GM23248 (cell line): ENCODE measurements around the gene CNP. TPM values are rescaled to one million over a fixed set of nuclear protein-coding genes. Genes with fewer than 3 reads are reported as not detected.
"Not testable (repeated sequence)": the region's sequence is repeated elsewhere in the genome, so short reads cannot be mapped to it uniquely, and the experiment has no call there.

Experiments used
- DNase-seq: peaks from one replicate; pipeline ENCODE4 v3.0.0-alpha.2; 2015
- H2AFZ ChIP-seq: fragments of 200-600 bp; sonication (generic); 2 replicates; pipeline ENCODE4 v1.6.1; 2016; ENCODE audit warnings: antibody characterized with exemption
- H3F3A ChIP-seq: fragments of 200-600 bp; sonication (generic); 2 replicates; pipeline ENCODE4 v1.6.1; 2016; ENCODE audit warnings: mild to moderate bottlenecking, antibody characterized with exemption, mixed run types; ENCODE audit not compliant: insufficient read depth
- H3K27ac ChIP-seq: fragments of 200-600 bp; sonication (generic); 2 replicates; pipeline ENCODE4 v1.5.1; 2016; ENCODE audit warnings: mild to moderate bottlenecking
- H3K27me3 ChIP-seq: fragments of 200-600 bp; sonication (generic); replicated peaks from 2 replicates; pipeline ENCODE4 v1.6.1; 2016; ENCODE audit warnings: mild to moderate bottlenecking; ENCODE audit not compliant: insufficient read depth
- H3K36me3 ChIP-seq: fragments of 200-600 bp; sonication (generic); 2 replicates; pipeline ENCODE4 v1.6.1; 2016; ENCODE audit warnings: low read depth, mild to moderate bottlenecking
- H3K4me1 ChIP-seq: fragments of 200-600 bp; sonication (generic); 2 replicates; pipeline ENCODE4 v1.6.1; 2016; ENCODE audit warnings: mild to moderate bottlenecking; ENCODE audit not compliant: insufficient read depth
- H3K4me2 ChIP-seq: fragments of 200-600 bp; sonication (generic); one replicate; pipeline ENCODE4 v1.6.1; 2016; ENCODE audit warnings: mild to moderate bottlenecking; ENCODE audit not compliant: unreplicated experiment
- H3K4me3 ChIP-seq: fragments of 200-600 bp; sonication (generic); 2 replicates; pipeline ENCODE4 v1.5.1; 2016; ENCODE audit warnings: mild to moderate bottlenecking
- H3K79me2 ChIP-seq: fragments of 200-600 bp; sonication (generic); 2 replicates; pipeline ENCODE4 v1.6.1; 2016; ENCODE audit warnings: mild to moderate bottlenecking; ENCODE audit not compliant: insufficient read depth
- H3K9ac ChIP-seq: fragments of 200-600 bp; sonication (generic); 2 replicates; pipeline ENCODE4 v1.6.1; 2016; ENCODE audit warnings: mild to moderate bottlenecking
- H3K9me2 ChIP-seq: fragments of 200-600 bp; sonication (generic); 2 replicates; pipeline ENCODE4 v1.6.1; 2016; ENCODE audit warnings: mixed run types, mild to moderate bottlenecking, moderate library complexity; ENCODE audit not compliant: insufficient read depth
- H3K9me3 ChIP-seq: fragments of 200-600 bp; sonication (generic); one replicate; pipeline ENCODE4 v1.6.1; 2017; ENCODE audit warnings: low read depth
- H4K20me1 ChIP-seq: fragments of 200-600 bp; sonication (generic); 2 replicates; pipeline ENCODE4 v1.6.0; 2016; ENCODE audit not compliant: insufficient read depth
- EZH2 ChIP-seq: fragments of 200-600 bp; sonication (generic); IDR thresholded peaks from 2 replicates; pipeline ENCODE4 v1.6.1; 2018; ENCODE audit warnings: antibody characterized with exemption, mild to moderate bottlenecking; ENCODE audit not compliant: insufficient read depth, poor library complexity, severe bottlenecking
- EZH2phosphoT487 ChIP-seq: fragments of 200-600 bp; sonication (generic); IDR thresholded peaks from 2 replicates; pipeline ENCODE4 v1.6.1; 2018; ENCODE audit warnings: antibody characterized with exemption, moderate library complexity, mild to moderate bottlenecking, low read depth; ENCODE audit not compliant: insufficient read depth
- WGBS, 2 experiments: methylation state at CpG; one replicate each; pipeline ENCODE4 v1.1.6; 2015 to 2017; ENCODE audit warnings: low lambda C conversion rate in 2 of 2, low coverage in 1 of 2; ENCODE audit errors: missing lambda C conversion rate in 2 of 2; 5-methylcytosine and 5-hydroxymethylcytosine counted together
- in situ Hi-C: fragments of 300-500 bp; cut with MboI; formaldehyde crosslinking; loops from 2 replicates; pipeline ENCODE4 v1.15.0; 2020
- polyA plus RNA-seq: library from polyadenylated mRNA; unstranded; fragments of >200 nt; fragmentation: Nextera tagmentation; extraction: Ambion mirVana; gene quantifications from 2 replicates; pipeline ENCODE4 v1.2.1, GENCODE V29; 2016
- total RNA-seq: library from RNA; depleted of rRNA; stranded (reverse); fragments of >200 nt; shearing (Covaris generic); gene quantifications from 2 replicates; pipeline ENCODE4 v1.2.3, GENCODE V29; 2014

The CNP gene
- total and polyA plus RNA-seq, 2 experiments from 2014 or later: 58.3 to 103 TPM

GRCh38 chr17:42018988-42019387, 52.4 kb downstream of the CNP start:
- no peak for TF ChIP-seq EZH2
- no peak for TF ChIP-seq EZH2phosphoT487
- H3K4me1 ChIP-seq: peaks cover 20% of the 10 kb centered on the region
- in situ Hi-C loops: no loop called here
- H2AFZ ChIP-seq: no peak overlapping the region
- H3F3A ChIP-seq: peaks cover 10% of the 10 kb centered on the region
- H3K9me3 ChIP-seq: no peaks in the 10 kb centered on the region
- WGBS, 2 experiments: 75 to 80% methylated on average over 4 of the region's 4 CpGs
- DNase-seq: no peak
- H3K9me2 ChIP-seq: no peaks in the 10 kb centered on the region
- H3K27me3 ChIP-seq: no peaks in the 10 kb centered on the region
- no peaks in the 10 kb centered on the region for H4K20me1 ChIP-seq
- no peak overlapping the region for H3K9ac ChIP-seq
- H3K27ac ChIP-seq: no peak overlapping the region
- H3K4me3 ChIP-seq: no peak overlapping the region
- peaks cover 62% of the 10 kb centered on the region for H3K79me2 ChIP-seq
- no peak overlapping the region for H3K4me2 ChIP-seq
- no peaks in the 10 kb centered on the region for H3K36me3 ChIP-seq

DNA sequence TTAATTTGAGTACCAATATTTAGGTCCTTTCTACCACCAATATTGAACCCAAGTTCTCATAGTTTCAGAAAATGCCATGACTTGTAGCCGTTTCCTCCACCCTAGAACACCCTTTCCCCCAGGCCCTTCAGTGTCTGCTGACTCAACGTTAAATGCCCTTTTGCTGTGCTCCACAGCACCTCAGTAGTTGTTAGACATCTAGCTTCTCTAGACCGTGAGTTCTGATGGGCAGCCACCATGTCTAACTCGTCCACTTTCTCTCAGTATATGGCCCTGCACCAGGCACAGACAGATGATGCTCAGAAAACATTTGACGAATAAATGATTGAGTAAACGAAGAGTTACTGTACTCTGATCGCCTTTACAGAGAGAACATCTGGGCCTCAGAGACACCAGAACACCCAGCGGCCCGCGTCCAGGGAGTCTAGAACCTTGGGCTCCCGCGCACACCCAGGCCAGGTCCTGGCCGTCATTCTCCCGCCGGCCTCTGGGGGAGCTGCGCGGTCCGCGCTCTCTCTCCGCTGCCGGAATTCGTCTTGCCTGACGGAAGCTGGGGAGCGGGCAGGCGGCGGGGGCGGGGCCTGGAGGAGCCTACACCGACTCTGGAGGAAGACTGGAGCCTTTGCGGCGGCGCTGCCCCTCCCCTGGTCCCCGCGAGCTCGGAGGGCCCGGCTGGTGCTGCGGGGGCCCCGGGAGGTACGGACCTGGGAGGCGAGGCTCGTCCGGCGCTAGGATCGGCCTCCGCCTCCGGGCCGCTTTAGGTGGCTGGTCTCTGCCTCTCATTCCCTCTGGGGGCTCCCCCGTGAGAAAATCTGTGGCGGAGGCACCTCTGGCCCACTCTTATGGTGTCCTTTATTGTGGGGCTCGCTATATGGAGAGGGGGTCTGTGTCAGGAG, 53.2 kb downstream of the CNP start, which contains the start of gene NKIRAS2:
NKIRAS2 (plus strand) TSS at position 582 of the 896 bp plus-strand sequence. CDS start 1,488 bp downstream, outside the sequence.
- peak within 1 kb of the TSS; percentile 69 for H3K27ac ChIP-seq
- H3F3A ChIP-seq: peaks cover 18% of the 10 kb centered on the region
- H3K79me2 ChIP-seq: peaks cover 55% of the 10 kb centered on the region
- H3K27me3 ChIP-seq: no peaks in the 10 kb centered on the region
- H3K4me1 ChIP-seq: peaks cover 20% of the 10 kb centered on the region
- no peak for TF ChIP-seq EZH2phosphoT487
- H4K20me1 ChIP-seq: no peaks in the 10 kb centered on the region
- DNase-seq: peak; percentile 97
- H3K9me3 ChIP-seq: no peaks in the 10 kb centered on the region
- peak within 1 kb of the TSS; percentile 94 for H3K4me2 ChIP-seq
- H3K36me3 ChIP-seq: no peaks in the 10 kb centered on the region
- in situ Hi-C loops: no loop called here
- peak within 1 kb of the TSS; percentile 93 for H3K9ac ChIP-seq
- H3K4me3 ChIP-seq: peak within 1 kb of the TSS; percentile 87
- no peaks in the 10 kb centered on the region for H3K9me2 ChIP-seq
- 10 to 11% methylated on average over 36 to 43 of the region's 49 CpGs for WGBS, 2 experiments
- peak within 1 kb of the TSS; percentile 94 for H2AFZ ChIP-seq

- peak overlapping the region; percentile 69; the same call in 1 of the 2 replicates for H3K27ac ChIP-seq
These were observed 54.2 kb downstream of the CNP start for GRCh38 chr17:42020845-42021244.

GRCh38 chr17:42023524-42024349, 57.1 kb downstream of the CNP start:
- WGBS, 2 experiments: 91% methylated on average over 15 of the region's 15 CpGs
- no peak for DNase-seq
- no peak overlapping the region for H3K4me3 ChIP-seq
- no peaks in the 10 kb centered on the region; the same call in 1 of the 2 replicates for H3K36me3 ChIP-seq
- H3K4me1 ChIP-seq: peaks cover 16% of the 10 kb centered on the region
- H3K79me2 ChIP-seq: peaks cover 30% of the 10 kb centered on the region
- in situ Hi-C loops: no loop called here
- 0 out of 2 replicates have a peak overlapping the region, but pooled peaks have one; percentile 7 for H3K27ac ChIP-seq
- no peak overlapping the region for H3K9ac ChIP-seq
- TF ChIP-seq EZH2: no peak
- TF ChIP-seq EZH2phosphoT487: no peak
- no peaks in the 10 kb centered on the region for H4K20me1 ChIP-seq
- no peak overlapping the region for H2AFZ ChIP-seq
- no peaks in the 10 kb centered on the region for H3K27me3 ChIP-seq
- peaks cover 28% of the 10 kb centered on the region for H3F3A ChIP-seq
- H3K4me2 ChIP-seq: no peak overlapping the region
- no peaks in the 10 kb centered on the region for H3K9me2 ChIP-seq
- no peaks in the 10 kb centered on the region for H3K9me3 ChIP-seq

More at GRCh38 chr17:42020845-42021244, 54.2 kb downstream of the CNP start:
- Histone ChIP-seq H3K4me2 (peak overlapping the region; percentile 94), H3F3A (peaks cover 27% of the 10 kb centered on the region), H3K4me1 (peaks cover 19% of the 10 kb centered on the region), H3K79me2 (peaks cover 44% of the 10 kb centered on the region), H3K9ac (peak overlapping the region; percentile 93), H3K4me3 (peak overlapping the region; percentile 87)
- H2AFZ ChIP-seq, DNase-seq, H3K9me2 ChIP-seq, H4K20me1 ChIP-seq, H3K9me3 ChIP-seq, H3K36me3 ChIP-seq, H3K27me3 ChIP-seq, in situ Hi-C loops: not testable (repeated sequence)
- WGBS, 2 experiments: 58 to 59% methylated on average over 8 of the region's 8 CpGs
